Measurements from ENCODE around the gene CD4. TPM values are rescaled to one million over a fixed set of nuclear protein-coding genes. Genes with fewer than 3 reads are reported as not detected.

Gene CD4
- total and polyA plus RNA-seq, 10 of the 15 experiments (the other 5 are each of a cell fraction or from before 2014, with no cell fraction given) = 0.24 to 1.6 (median 0.69) TPM

- POLR2A ChIA-PET = interaction anchor here (0.7 to 1.3 kb wide), 4 partner anchors 20 to 127 kb away, joined by 3 to 4 read pairs (median 3); no protein-coding TSS in a partner anchor
- Histone ChIP-seq H3K4me2 (ENCODE audit: control insufficient read depth, insufficient read depth) (no peak overlapping the region), H3K36me3 (ENCODE audit: control insufficient read depth in 2 of 2, insufficient read depth in 2 of 2, low read length in 1 of 2) (no peaks in the 10 kb centered on the region), H3K79me2 (ENCODE audit: control insufficient read depth, insufficient read depth, low read length) (no peaks in the 10 kb centered on the region), H2AFZ (ENCODE audit: control insufficient read depth, low read depth, low read length) (no peak overlapping the region), H4K20me1 (ENCODE audit: control insufficient read depth, insufficient read depth) (no peaks in the 10 kb centered on the region), H3K27ac (ENCODE audit: control insufficient read depth, insufficient read depth) (no peak overlapping the region), H3K9ac (ENCODE audit: control insufficient read depth, insufficient read depth, low read length) (no peak overlapping the region), H3K4me3 (no peak overlapping the region), H3K4me1 (ENCODE audit: control insufficient read depth, insufficient read depth, low read length) (0 out of 2 replicates have a peak, but pooled peaks cover 4% of the 10 kb centered on the region), H3K9me3 (replicated peaks; ENCODE audit: control insufficient read depth, insufficient read depth, low read length) (no peaks in the 10 kb centered on the region), H3K27me3 (replicated peaks in 1 of 2; ENCODE audit: control insufficient read depth in 2 of 2, insufficient read depth in 2 of 2, low read length in 1 of 2) (peaks cover 0 to 2% of the 10 kb centered on the region in 2 experiments; a peak in 3 of 4 replicates)
- in situ Hi-C loops (cut with MboI) = no loop called here
- ATAC-seq = no peak
- no peak for DNase-seq (ENCODE audit: low read depth, low spot score)
- FAIRE-seq = no peak
- SMC1A ChIA-PET (ENCODE audit: uncharacterized antibody, unreplicated experiment) = interaction anchor here (0.7 to 1.9 kb wide), 6 partner anchors 19 to 103 kb away, joined by 3 to 5 read pairs (median 4); partner anchors contain the start of gene COPS7A
- TF ChIP-seq EGR1 (IDR thresholded peaks at IDR 0.05; ENCODE audit: borderline replicate concordance in 1 of 2, low read depth in 2 of 2, low read length in 2 of 2) = no peak
- peak; percentile 55; the same call in 1 of the 2 replicates for TF ChIP-seq SPI1 (IDR thresholded peaks at IDR 0.05; ENCODE audit: borderline replicate concordance, insufficient read depth, low read depth, low read length)
- CTCF ChIA-PET = interaction anchor here (1.2 to 2.8 kb wide), 3 partner anchors 11 to 89 kb away, joined by 3 to 12 read pairs (median 11); partner anchors contain the start of gene COPS7A
- WGBS (ENCODE audit: insufficient coverage, insufficient replicate concordance, low lambda C conversion rate, missing lambda C conversion rate) = 0% methylated on average over 4 of the region's 4 CpGs
- BruUV-seq (replicated peaks) = no TSS peak
- intact Hi-C loops (cut with micrococcal nuclease; ENCODE audit: unreplicated experiment) = no loop called here
- RAD21 ChIA-PET (ENCODE audit: unreplicated experiment) = interaction anchor here (0.8 to 1.6 kb wide), 3 partner anchors 21 to 61 kb away, joined by 3 to 6 read pairs (median 4); partner anchors contain the start of gene MLF2
Observed at GRCh38 chr12:6813363-6813762, 24.0 kb downstream of the CD4 start.

GRCh38 chr12:6816598-6816997 lies 27.3 kb downstream of the CD4 start:
- Histone ChIP-seq H3K27ac (ENCODE audit: control insufficient read depth, insufficient read depth) (no peak overlapping the region), H3K36me3 (ENCODE audit: control insufficient read depth in 2 of 2, insufficient read depth in 2 of 2, low read length in 1 of 2) (no peaks in the 10 kb centered on the region), H3K27me3 (replicated peaks in 1 of 2; ENCODE audit: control insufficient read depth in 2 of 2, insufficient read depth in 2 of 2, low read length in 1 of 2) (peaks cover 2 to 4% of the 10 kb centered on the region in 2 experiments; a peak in 3 of 4 replicates), H3K9me3 (replicated peaks; ENCODE audit: control insufficient read depth, insufficient read depth, low read length) (no peaks in the 10 kb centered on the region), H3K79me2 (ENCODE audit: control insufficient read depth, insufficient read depth, low read length) (no peaks in the 10 kb centered on the region), H3K4me2 (ENCODE audit: control insufficient read depth, insufficient read depth) (no peak overlapping the region), H3K4me3 (no peak overlapping the region), H2AFZ (ENCODE audit: control insufficient read depth, low read depth, low read length) (no peak overlapping the region), H3K9ac (ENCODE audit: control insufficient read depth, insufficient read depth, low read length) (no peak overlapping the region), H4K20me1 (ENCODE audit: control insufficient read depth, insufficient read depth) (no peaks in the 10 kb centered on the region), H3K4me1 (ENCODE audit: control insufficient read depth, insufficient read depth, low read length) (peaks cover 4% of the 10 kb centered on the region; the same call in 1 of the 2 replicates)
- in situ Hi-C loops (cut with MboI) = no loop called here
- FAIRE-seq (no peak), DNase-seq (ENCODE audit: low read depth, low spot score) (no peak), ATAC-seq (no peak)
- SMC1A ChIA-PET (ENCODE audit: uncharacterized antibody, unreplicated experiment) = no interaction called here
- 2% methylated on average over 3 of the region's 3 CpGs for WGBS (ENCODE audit: insufficient coverage, insufficient replicate concordance, low lambda C conversion rate, missing lambda C conversion rate)
- RAD21 ChIA-PET (ENCODE audit: unreplicated experiment) = interaction anchor here (0.8 kb wide), 1 partner anchor 63 kb away, joined by 3 read pairs; the partner anchor contains the start of gene MLF2
- intact Hi-C loops (cut with micrococcal nuclease; ENCODE audit: unreplicated experiment) = no loop called here
- no TSS peak for BruUV-seq (replicated peaks)
- no peak for TF ChIP-seq CEBPB (IDR thresholded peaks at IDR 0.05; ENCODE audit: borderline replicate concordance in 1 of 2, low read depth in 2 of 2, low read length in 2 of 2)
- TF ChIP-seq NR2F1 (conservative IDR thresholded peaks at IDR 0.05) = no peak
- no peak for TF ChIP-seq CHD1 (IDR thresholded peaks at IDR 0.05; ENCODE audit: low read depth, low read length)
- no peak for TF ChIP-seq NFIC (IDR thresholded peaks at IDR 0.05; ENCODE audit: low read depth, low read length)
- no peak for TF ChIP-seq ZBED1 (IDR thresholded peaks at IDR 0.05; ENCODE audit: borderline replicate concordance)
- no peak for TF ChIP-seq YY1 (IDR thresholded peaks at IDR 0.05; ENCODE audit: low read depth, low read length)
- TF ChIP-seq PBX3 (IDR thresholded peaks at IDR 0.05; ENCODE audit: insufficient replicate concordance, low read depth, low read length) = no peak
- CTCF ChIA-PET = interaction anchor here (0.8 kb wide), 1 partner anchor 8 kb away, joined by 3 read pairs; no protein-coding TSS in a partner anchor
- POLR2A ChIA-PET = interaction anchor here (0.6 to 0.9 kb wide), 2 partner anchors 19 to 36 kb away, joined by 3 to 4 read pairs; no protein-coding TSS in a partner anchor

Data from GM12878 (cell line).